T-helper 1 cell treated with Interleukin-12 subunit alpha and Interleukin-12 subunit beta and Interleukin-4 antibody, amounts not matched to agents 30 μg/mL and 1 μg/mL, for 36 hours (primary cell): Measurements from ENCODE around the gene DARS2.
"Not testable (repeated sequence)": the region's sequence is repeated elsewhere in the genome, so short reads cannot be mapped to it uniquely, and the experiment has no call there.

Experiments used
- H3K27ac Mint-ChIP-seq: one replicate; pipeline ENCODE4 v1.8.0; 2021; ENCODE audit warnings: mild to moderate bottlenecking, mixed read lengths
- H3K27me3 Mint-ChIP-seq: one replicate; pipeline ENCODE4 v1.8.0; 2021; ENCODE audit warnings: low read depth, mixed read lengths
- H3K36me3 Mint-ChIP-seq: one replicate; pipeline ENCODE4 v1.8.0; 2021; ENCODE audit warnings: low read depth, mixed read lengths
- H3K4me1 Mint-ChIP-seq: one replicate; pipeline ENCODE4 v1.8.0; 2021; ENCODE audit warnings: low read depth, mixed read lengths
- H3K4me3 Mint-ChIP-seq: one replicate; pipeline ENCODE4 v1.8.0; 2021; ENCODE audit warnings: mild to moderate bottlenecking, moderate library complexity, mixed read lengths
- H3K9me3 Mint-ChIP-seq: one replicate; pipeline ENCODE4 v1.8.0; 2021; ENCODE audit warnings: mixed read lengths

DARS2 gene

GRCh38 chr1:173866413-173867115, 42.1 kb downstream of the DARS2 start:
- Mint-ChIP-seq H3K27ac (peak overlapping the region; percentile 97), H3K27me3 (no peaks in the 10 kb centered on the region), H3K9me3 (no peaks in the 10 kb centered on the region), H3K36me3 (peaks cover 53% of the 10 kb centered on the region), H3K4me3 (peak overlapping the region; percentile 96), H3K4me1 (peaks cover 53% of the 10 kb centered on the region)

- Mint-ChIP-seq H3K9me3 (no peaks in the 10 kb centered on the region), H3K4me3 (peak overlapping the region; percentile 96), H3K36me3 (peaks cover 50% of the 10 kb centered on the region), H3K27ac (peak overlapping the region; percentile 97), H3K27me3 (no peaks in the 10 kb centered on the region), H3K4me1 (peaks cover 54% of the 10 kb centered on the region)
These were observed 42.8 kb downstream of the DARS2 start for GRCh38 chr1:173867141-173867752.

- Mint-ChIP-seq H3K36me3 (peaks cover 50% of the 10 kb centered on the region), H3K4me3 (peak within 1 kb of the TSS; percentile 96), H3K27ac (peak within 1 kb of the TSS; percentile 97), H3K4me1 (peaks cover 56% of the 10 kb centered on the region), H3K27me3 (no peaks in the 10 kb centered on the region), H3K9me3 (no peaks in the 10 kb centered on the region)
These were observed 43.3 kb downstream of the DARS2 start, which contains the start of gene GAS5 for GRCh38 chr1:173867753-173868265. Gene GAS5 (minus strand): TSS chr1:173867989.

GRCh38 chr1:173868266-173869020, 44.0 kb downstream of the DARS2 start, which contains the start of gene ZBTB37:
Gene ZBTB37 (plus strand): TSS chr1:173868380. CDS start chr1:173870226, 1,846 bp downstream.
- Mint-ChIP-seq H3K36me3 (peaks cover 50% of the 10 kb centered on the region), H3K27me3 (no peaks in the 10 kb centered on the region), H3K4me1 (peaks cover 58% of the 10 kb centered on the region), H3K9me3 (no peaks in the 10 kb centered on the region), H3K4me3 (peak within 1 kb of the TSS; percentile 96), H3K27ac (peak within 1 kb of the TSS; percentile 97)

GRCh38 chr1:173869021-173869359, 44.5 kb downstream of the DARS2 start:
- no peaks in the 10 kb centered on the region for H3K27me3 Mint-ChIP-seq
- H3K9me3 Mint-ChIP-seq, result no peaks in the 10 kb centered on the region
- peak overlapping the region; percentile 96 for H3K4me3 Mint-ChIP-seq
- H3K27ac Mint-ChIP-seq, result peak overlapping the region; percentile 96
- H3K36me3 Mint-ChIP-seq, result peaks cover 44% of the 10 kb centered on the region
- H3K4me1 Mint-ChIP-seq, result peaks cover 54% of the 10 kb centered on the region

GRCh38 chr1:173870252-173871075, 46.0 kb downstream of the DARS2 start:
- Mint-ChIP-seq H3K27me3 (no peaks in the 10 kb centered on the region), H3K4me1 (peaks cover 41% of the 10 kb centered on the region), H3K9me3 (no peaks in the 10 kb centered on the region), H3K36me3 (peaks cover 34% of the 10 kb centered on the region), H3K27ac (peak overlapping the region; percentile 85), H3K4me3 (peak overlapping the region; percentile 58)

GRCh38 chr1:173871091-173871490, 46.6 kb downstream of the DARS2 start:
- peaks cover 34% of the 10 kb centered on the region for H3K4me1 Mint-ChIP-seq
- peak overlapping the region; percentile 58 for H3K4me3 Mint-ChIP-seq
- no peaks in the 10 kb centered on the region for H3K27me3 Mint-ChIP-seq
- peaks cover 31% of the 10 kb centered on the region for H3K36me3 Mint-ChIP-seq
- peak overlapping the region; percentile 85 for H3K27ac Mint-ChIP-seq
- no peaks in the 10 kb centered on the region for H3K9me3 Mint-ChIP-seq

- H3K4me3 Mint-ChIP-seq, result no peak overlapping the region
- peaks cover 28% of the 10 kb centered on the region for H3K36me3 Mint-ChIP-seq
- peaks cover 30% of the 10 kb centered on the region for H3K4me1 Mint-ChIP-seq
- H3K9me3 Mint-ChIP-seq, result no peaks in the 10 kb centered on the region
- peak overlapping the region; percentile 64 for H3K27ac Mint-ChIP-seq
- H3K27me3 Mint-ChIP-seq, result no peaks in the 10 kb centered on the region
These were observed 47.0 kb downstream of the DARS2 start for GRCh38 chr1:173871500-173871899.

- H3K27me3 Mint-ChIP-seq, result no peaks in the 10 kb centered on the region
- H3K9me3 Mint-ChIP-seq, result no peaks in the 10 kb centered on the region
- peaks cover 9% of the 10 kb centered on the region for H3K4me1 Mint-ChIP-seq
- H3K4me3 Mint-ChIP-seq, result no peak overlapping the region
- peaks cover 28% of the 10 kb centered on the region for H3K36me3 Mint-ChIP-seq
- H3K27ac Mint-ChIP-seq, result no peak overlapping the region
These were observed 52.3 kb downstream of the DARS2 start for GRCh38 chr1:173876732-173877131.

- H3K27ac Mint-ChIP-seq, result no peak overlapping the region
- H3K4me1 Mint-ChIP-seq, result peaks cover 4% of the 10 kb centered on the region
- no peaks in the 10 kb centered on the region for H3K27me3 Mint-ChIP-seq
- H3K4me3 Mint-ChIP-seq, result no peak overlapping the region
- no peaks in the 10 kb centered on the region for H3K9me3 Mint-ChIP-seq
- H3K36me3 Mint-ChIP-seq, result peaks cover 26% of the 10 kb centered on the region
These were observed 53.8 kb downstream of the DARS2 start for GRCh38 chr1:173878251-173878650.

GRCh38 chr1:173881117-173881516, 56.6 kb downstream of the DARS2 start:
- not testable (repeated sequence) for H3K27me3 Mint-ChIP-seq, H3K27ac Mint-ChIP-seq, H3K4me1 Mint-ChIP-seq, H3K4me3 Mint-ChIP-seq, H3K9me3 Mint-ChIP-seq
- peaks cover 23% of the 10 kb centered on the region for H3K36me3 Mint-ChIP-seq

GRCh38 chr1:173884701-173885100, 60.2 kb downstream of the DARS2 start:
- no peaks in the 10 kb centered on the region for H3K27me3 Mint-ChIP-seq
- H3K4me1 Mint-ChIP-seq, result peaks cover 5% of the 10 kb centered on the region
- no peak overlapping the region for H3K4me3 Mint-ChIP-seq
- H3K9me3 Mint-ChIP-seq, result no peaks in the 10 kb centered on the region
- H3K36me3 Mint-ChIP-seq, result peaks cover 22% of the 10 kb centered on the region
- H3K27ac Mint-ChIP-seq, result no peak overlapping the region

- Mint-ChIP-seq H3K4me3 (no peak overlapping the region), H3K4me1 (peaks cover 5% of the 10 kb centered on the region), H3K27ac (no peak overlapping the region), H3K27me3 (no peaks in the 10 kb centered on the region), H3K9me3 (no peaks in the 10 kb centered on the region), H3K36me3 (peaks cover 18% of the 10 kb centered on the region)
These were observed 62.5 kb downstream of the DARS2 start for GRCh38 chr1:173886746-173887611.
